ENCODE data around the gene IGSF3.
"Not testable (repeated sequence)": the region's sequence is repeated elsewhere in the genome, so short reads cannot be mapped to it uniquely, and the experiment has no call there.

The IGSF3 gene

DNA sequence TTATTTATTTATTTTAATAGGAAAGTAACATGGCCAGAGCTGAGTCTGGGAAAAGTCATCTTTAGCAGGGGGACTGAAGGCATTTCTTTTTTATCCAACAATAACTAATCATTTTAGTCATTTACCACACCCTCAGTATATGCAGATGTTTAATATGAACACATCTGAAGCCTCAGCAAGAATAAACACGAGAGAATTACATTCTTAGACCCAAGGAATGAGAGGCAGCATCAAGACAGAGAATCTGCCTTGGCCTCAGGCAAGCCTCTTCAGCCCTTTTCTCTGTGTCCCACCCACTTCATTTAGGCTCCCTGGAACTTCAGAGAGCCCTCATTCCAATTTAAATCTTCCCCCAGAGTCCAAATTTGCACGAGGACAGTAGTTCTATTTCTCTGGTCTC lies 17.0 kb upstream of the IGSF3 start:
- DNase-seq = no peak

DNA sequence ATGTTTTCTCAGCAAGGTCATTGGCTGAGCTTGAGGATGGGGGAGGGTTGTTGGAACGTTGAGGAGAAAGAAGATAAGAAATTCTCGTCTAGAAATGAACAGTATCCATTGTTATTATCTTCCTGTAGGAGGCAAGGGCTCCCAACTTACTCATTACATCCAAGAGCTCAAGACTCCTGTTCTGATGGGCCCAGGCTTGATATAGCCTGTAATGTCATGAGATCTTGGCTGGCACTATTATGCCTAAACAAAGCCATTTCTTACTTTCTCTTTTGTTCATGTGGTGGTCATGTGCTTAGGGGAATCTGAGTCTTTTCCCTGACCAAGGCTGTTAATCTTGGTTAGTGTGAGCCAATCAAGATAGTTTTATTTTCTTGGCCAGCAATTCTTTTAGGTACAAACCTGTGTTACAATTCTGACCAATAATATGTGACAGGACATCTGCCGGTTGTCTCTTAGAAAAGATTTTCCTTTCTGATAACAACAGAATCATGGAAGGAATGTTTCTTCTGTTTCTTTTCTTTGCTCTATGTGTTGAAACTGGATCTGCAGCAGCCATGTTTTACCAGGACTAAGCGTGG lies 15.2 kb upstream of the IGSF3 start:
- no peak for DNase-seq

DNA sequence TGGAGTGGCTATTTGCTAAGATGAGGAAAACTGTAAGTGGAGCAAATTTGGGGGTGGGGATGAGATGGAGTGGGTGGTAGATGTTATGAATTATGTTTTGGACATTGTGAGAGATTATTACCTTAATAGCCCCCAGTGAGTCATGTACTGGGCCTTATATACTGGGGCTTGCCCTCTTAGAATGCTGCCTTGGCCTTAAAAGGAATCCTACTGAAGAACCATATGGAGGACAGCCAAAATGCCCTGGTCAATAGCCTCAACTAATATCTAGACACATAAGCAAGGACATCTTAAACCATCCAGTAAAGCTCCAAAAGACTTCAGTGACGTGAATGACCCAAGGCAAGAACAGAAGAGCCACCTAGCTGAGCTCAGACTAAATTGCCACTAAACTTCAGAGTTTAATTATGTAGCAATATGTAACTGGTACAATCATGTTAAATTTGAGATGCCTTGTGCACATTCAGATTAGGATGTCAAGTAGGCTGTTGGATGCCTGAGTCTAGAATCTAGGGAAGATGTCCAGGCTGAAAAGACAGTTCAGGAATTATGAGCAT lies 13.9 kb upstream of the IGSF3 start:
- no peak for DNase-seq

DNA sequence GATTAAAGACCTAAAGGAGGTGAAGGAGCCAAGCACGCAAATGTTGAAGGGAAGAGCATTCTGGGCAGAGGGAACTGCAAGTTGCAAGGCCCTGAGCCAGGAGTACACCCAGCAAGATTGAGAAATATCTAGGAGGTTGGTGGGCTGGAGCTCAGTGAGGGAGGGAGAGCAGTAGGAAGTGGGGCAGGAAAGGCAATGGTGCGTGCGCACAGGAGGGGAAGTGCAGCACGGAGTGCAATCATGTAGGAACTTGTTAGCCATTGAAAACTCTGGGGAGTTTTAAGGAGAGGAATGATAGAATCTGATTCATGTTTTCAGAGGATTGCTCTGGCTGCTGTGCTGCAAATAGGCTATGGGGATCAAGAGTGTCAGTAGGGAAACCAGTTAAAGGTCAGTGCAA lies 13.2 kb upstream of the IGSF3 start:
- DNase-seq = no peak

DNA sequence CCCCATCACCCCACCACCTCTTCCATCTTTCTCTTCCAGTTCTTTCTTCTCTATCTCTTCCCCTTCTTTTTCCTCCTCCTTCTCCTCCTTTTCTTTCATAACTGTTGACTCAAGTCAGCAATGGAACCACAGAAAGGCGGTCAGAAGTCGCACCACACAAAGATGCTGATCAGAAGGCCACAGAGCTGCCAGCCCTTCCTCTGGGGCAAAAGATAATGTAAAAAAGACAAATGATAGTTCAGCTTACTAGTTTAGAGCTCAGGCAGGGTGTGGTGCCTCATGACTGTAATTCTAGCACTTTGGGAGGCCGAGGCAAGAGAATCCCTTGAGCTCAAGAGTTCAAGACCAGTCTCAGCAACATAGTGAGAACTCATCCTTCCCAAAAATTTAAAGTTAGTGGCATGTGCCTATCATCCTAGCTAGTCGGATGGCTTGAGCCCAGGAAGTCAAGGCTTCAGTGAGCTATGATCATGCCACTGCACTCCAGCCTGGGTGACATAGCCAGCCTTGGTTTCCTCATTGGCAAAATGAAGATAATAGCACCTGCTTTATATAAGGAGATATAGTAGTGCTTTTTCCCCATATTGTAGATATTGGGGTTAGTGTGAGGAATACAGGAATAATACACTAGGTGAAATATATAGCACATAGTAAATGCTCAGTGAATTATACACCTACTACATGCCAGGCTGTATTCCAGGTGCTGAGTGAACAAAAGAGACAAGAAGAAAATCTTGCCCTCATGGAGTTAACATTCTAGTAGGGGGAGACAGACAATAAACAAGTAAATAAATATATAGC lies 12.5 kb upstream of the IGSF3 start:
- no peak for DNase-seq

DNA sequence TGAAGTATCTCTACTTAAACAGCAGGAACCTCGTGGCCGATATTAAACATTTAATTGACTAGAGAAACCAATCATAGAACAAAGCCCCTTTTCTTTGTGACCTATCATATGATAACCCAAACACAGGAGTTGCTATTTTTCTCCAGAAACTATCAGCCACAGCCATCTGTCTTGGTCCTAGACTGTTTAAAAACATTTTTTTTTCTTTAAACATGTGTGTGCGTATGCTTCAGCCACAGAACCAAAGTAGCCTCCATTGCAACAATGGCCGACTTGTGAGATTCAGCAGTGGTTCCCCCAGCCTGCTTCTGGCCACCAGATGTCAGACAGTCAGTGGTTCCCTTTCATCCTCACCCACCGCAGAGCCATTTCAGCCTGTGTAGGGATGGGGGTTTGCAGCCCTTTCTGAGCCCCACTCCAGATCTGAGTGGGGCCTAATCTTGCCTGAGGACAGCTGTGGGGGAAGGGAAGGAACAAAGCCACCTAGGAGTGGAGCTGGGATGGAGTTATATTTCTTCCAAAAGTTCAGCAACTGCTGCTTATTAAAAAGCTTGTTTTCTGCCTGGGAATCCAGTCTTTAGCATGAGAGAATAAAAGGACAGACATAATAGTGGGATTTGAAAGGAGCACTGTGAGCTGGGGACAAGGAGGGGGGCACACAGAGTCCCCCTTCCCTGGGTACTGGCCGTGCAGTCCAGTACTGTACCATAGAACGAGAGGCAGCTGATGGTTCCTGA lies 11.7 kb upstream of the IGSF3 start:
- DNase-seq = no peak

DNA sequence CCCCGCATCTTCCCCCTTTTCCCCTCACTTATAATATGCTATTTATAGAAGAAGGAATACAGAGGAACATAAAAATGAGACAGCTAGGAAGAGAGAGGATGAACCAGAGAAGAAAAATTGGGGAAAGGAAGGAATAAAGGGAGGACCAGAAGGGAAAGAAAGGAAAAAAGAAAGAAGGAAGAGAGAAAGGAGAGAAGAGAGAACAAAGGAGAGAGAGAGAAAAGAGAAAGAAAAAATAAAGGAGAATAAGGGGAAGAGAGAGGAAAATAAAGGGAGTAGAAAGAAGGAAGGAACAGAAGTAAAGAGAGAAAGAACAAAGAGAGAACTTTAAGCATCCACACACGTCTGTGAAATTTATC lies 11.2 kb upstream of the IGSF3 start:
- no peak for DNase-seq

DNA sequence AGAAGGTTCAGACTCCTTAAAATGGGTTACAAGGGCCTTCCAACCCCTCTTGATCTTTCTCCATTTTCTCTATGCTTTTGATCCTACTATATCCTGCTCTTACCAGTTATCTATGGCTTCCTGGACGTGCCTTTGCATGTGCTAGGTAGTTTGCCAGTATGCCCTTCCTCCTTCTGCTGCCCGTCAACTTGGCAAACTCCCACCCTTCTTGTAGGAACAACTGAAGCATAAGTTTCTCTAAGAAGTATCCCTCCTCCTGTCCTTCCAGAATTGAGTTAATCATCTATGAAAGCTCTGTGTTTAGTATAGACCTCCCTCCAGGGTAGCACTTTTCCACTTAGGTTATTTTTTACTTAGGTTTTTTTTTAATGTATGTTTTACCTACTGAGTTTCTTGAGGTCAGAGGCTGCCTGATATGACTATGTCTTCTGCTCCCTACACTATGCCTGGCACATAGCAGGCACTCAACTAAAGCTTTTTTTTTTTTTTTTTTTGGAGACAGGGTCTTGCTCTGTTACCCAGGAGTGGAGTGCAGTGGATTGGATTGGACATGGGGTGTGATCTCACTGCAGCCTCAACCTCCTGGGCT lies 10.0 kb upstream of the IGSF3 start:
- DNase-seq = no peak

DNA sequence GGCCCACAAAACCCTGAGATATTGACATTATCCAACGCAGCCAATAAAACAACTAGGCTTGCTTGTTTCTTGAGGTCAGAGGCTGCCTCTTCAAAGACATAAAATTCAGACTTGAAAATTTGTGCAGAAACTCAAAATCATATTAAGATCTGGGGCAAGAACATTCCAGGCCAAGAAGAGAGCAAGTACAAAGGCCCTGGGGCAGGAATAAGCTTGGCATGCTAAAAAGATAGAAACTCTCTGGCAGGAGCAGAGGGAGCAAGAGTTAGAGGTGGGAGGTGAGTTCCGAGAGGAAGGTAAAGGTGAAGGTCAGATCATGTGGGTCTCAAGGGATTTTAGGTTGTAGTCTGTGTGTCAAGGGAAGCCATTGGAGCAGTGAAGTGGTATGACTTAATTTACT lies 8.8 kb upstream of the IGSF3 start:
- DNase-seq = no peak

DNA sequence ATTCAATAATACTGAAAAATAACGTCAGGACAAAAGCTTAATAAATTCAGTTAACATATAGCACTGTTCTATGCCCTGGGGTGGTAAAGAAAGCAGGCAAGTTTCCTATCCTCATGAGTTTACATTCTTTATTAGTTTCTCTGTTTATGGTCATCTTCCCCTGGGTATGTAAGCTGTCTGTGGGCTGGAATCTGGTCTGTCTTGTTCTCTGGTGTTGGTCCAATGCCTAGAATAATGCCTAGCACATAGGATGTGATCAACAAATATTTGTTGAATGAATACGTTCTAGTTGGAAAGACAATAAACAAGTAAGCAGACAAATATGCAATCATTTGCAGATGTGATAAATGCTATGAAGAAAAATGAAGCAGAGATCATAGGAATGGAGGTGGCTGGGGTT lies 7.2 kb upstream of the IGSF3 start:
- no peak for DNase-seq

DNA sequence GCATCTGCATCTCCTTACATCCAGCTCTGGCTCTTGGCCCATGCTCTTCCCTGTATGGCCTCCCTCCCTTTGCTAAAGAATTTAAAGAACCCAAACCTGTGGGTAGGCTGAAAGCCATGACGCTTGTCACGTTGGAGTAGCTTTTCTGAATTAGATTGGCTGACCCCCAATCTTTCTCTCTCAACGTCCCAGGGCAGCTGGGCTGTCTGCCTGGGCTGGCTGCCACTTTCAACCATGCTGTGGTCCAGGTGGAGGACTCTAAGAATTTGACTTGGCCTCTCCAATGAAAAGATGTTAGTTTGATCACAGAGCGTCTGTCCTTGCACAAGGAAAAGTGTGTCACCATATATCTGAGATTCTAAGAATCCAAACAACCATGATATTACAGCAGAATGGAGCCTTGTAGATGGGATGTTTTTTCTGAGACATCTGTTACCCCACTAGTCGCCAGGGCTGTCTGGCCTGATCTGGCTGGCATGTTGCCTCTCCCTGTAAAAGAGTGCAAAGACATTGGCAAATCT lies 6.5 kb upstream of the IGSF3 start:
- DNase-seq = no peak

DNA sequence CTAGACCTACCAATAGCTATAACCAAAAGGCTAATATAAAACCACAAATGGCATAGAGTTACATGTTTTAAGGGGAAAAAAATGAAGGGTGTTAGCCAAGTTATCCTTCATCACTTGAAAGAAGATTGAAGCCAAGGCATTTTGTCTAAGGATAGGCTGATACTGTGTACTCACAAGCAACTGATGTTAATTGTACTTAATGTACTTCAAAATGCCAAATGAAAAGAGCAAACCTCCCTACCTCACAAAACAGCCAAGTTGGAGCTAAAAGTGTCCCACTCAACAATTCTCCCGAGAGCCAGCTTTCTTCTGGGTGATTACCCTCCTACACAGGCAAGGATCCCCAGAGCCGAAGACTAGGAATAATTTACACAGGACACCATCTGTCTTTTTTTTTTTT lies 4.4 kb upstream of the IGSF3 start:
- DNase-seq = no peak

DNA sequence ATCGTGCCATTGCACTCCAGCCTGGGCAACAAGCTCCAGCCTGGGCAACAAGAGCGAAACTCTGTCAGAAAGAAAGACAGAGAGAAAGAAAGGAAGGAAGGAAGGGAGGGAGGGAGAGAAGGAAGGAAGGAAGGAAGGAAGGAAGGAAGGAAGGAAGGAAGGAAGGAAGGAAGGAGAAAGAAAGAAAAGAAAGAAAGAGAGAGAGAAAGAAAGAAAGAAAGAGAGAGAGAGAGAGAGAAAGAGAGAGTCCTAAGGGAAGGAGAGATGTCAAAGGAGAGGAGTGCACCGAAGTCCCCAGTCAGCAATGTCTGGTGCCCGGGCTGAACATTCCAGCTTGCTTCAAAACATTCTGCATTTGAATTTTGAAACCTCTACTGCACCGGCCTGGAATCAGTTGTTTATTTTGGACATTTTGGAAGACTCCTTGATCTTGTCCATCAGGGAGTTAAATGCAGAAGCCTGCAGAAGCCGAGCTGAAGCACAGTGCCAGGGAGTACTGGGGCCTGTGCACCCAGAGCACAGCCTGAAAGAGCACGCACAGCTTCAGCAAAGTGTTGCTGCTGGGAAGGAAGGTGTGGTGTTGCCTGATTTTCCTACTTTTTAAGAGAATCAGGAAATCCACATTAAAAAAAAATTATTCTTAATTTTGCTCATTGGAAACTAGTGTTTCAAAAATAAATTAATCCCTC lies 3.7 kb upstream of the IGSF3 start:
- DNase-seq = no peak

DNA sequence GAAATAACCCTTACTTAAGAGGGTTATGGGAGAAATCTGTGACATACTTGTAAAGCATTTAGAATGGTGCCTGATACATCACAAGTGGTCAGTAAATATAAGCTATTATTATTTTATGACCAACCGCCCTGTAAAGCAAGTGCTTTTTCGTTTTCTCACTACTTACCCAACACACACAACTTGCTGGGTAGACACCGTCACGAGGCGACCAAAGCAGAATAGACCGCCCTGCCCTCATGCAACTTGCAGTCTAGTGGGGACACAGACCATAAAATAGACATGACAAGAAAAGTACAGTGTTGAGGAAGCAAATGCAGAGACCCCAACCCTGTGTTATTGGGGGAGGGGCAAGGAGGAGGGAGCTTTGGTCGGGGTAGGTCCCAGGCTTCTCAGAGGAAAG lies 744 bp upstream of the IGSF3 start:
- DNase-seq = no peak

DNA sequence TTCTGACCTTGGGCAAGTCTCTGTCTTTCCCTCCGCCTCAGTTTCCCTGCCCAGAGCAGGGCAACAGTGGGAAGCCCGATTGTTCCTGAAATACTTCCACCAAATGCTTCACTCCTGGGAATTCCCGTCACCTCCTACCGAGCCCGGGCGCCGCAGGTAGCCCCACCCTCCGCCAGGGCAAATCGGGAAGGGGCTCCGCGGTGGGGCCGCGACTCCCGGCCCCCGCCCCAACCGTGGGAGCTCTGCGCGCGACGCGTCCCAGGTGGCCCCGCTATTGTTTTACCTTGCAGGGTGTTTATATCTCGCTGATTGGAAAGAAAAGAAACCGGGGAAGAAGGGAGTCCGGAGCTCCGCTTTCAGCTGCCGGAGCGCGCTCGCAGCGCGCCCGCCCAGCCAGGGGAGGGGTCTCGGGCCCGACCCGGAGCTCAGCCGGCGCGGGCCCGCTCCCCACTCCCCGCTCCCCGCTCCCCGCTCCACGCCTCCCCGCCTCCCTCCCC lies 407 bp downstream of the IGSF3 start:
- DNase-seq = peak in 1 of 2 experiments; percentile 26

DNA sequence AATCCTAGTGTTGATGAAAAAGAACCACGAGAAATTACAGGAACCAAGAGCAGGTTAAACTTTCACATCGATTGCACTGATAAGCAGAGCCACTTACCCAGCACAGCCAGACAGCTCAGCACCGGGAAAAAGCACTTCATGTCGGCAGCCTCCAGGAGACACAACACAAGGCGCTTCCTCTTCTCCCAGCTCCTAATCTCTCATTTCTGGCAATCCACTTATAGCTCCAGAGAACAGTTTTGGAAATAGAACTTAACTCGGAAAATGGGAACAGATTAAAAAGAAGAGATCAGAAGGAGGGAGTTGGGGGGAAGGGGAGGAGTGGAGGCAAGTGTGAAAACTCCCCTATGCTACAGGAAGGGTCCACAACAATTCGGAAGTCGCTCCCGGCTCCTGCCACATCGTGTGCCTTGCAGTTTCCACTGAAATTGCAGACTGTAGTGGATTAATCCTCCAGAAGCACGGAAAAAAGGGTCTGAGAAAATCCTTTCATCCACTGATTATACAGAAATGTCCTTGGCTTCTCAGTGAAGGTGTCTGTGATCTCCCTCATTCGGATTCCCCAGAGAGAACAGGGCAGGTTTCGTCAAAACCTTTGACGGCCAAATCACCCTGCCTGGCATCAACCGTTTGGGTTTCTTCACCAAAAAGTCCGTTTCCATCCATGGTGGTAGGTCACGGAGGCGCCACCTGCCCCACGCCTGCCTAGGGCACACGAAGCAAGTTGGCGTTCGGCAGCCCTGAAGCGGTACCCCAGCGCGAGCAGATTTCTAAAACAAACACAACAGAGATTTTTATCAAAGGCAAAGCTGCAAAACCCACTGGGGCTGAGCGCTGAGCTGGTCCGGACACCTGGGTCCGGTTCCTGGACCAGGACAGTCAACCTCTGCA lies 1.1 kb downstream of the IGSF3 start:
- DNase-seq = peak; percentile 25 to 39

DNA sequence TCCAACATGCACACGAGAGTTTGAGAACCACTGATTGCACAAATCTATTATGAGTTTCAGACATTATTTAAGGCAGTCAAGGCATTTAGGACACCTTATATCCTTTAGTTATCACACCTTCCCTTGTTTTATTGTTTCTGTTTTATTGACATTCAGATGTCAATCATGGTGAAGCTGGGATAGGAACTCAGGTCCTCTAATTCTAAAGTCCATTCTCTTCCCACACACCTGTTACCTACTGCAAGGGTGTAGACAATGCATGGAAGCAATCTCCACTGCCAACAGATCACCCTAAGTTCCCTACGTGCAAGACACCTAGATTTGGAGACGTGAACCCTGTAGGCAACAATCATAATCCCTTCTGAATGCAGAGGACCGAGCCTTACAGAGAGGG lies 2.6 kb downstream of the IGSF3 start:
- no peak for DNase-seq

DNA sequence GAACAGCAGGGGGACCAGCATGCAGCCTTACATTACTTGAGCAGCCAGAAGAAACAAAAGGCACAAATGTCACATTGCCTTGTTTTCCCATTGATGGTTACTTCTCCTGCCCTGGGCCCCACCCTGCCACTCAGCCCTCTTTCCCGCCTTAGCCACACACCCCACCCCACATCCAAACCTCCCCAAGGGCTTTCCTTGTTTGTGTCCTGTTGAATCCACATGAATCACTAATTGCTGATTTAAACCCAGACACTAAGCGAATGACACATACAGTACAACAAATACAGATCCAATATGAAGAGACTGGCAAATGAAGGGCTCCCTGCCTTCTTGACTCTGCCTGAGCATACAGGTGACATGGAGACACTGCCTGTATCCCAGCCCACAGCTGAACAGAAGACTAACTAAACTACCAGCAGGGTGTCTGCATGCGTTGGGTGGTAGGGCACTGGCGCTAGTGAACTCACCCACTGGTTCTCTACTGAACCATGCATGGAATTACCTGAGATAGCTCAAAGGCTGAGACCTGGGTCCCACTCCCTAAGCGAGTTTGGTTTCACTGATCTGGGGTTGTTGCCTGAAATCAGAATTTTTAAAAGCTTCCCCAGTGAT lies 3.1 kb downstream of the IGSF3 start:
- no peak for DNase-seq

DNA sequence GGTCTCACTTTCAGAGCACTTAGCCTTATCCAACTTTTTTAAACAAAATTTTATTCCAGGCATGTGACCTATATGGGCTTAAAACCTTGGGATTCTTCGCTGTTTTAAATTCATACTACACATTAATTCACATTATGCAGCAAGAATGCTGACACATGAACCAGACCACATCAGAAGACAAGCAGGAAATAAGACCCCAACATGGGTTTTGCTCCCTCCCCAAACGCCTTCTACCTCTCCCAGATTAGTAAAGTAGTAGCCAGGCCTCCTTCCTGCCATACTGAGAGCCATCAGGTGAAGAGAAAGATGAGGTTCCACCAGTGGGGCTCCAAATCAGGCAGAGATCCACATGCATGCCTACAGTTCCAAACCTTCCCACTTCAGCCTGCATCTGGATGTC lies 3.7 kb downstream of the IGSF3 start:
- no peak for DNase-seq

DNA sequence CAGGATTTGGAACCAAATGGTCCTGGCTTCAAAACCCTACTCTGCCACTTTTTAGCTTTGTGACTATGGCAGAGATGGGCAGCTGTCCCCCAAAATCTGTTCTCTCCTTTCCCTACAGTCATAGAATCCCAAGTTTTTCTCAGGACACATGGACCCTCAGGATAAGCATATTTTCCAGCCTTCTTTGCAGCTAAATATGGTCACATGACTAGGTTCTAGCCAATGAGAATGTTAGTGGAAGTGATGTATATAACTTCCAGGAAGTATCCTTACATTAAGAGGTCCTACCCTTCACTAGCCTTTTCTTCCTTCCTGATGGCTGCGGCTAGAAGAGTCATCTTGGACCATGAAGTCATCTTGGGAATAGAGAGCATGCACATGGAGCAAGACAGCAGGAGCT lies 5.9 kb downstream of the IGSF3 start:
- no peak for DNase-seq

DNA sequence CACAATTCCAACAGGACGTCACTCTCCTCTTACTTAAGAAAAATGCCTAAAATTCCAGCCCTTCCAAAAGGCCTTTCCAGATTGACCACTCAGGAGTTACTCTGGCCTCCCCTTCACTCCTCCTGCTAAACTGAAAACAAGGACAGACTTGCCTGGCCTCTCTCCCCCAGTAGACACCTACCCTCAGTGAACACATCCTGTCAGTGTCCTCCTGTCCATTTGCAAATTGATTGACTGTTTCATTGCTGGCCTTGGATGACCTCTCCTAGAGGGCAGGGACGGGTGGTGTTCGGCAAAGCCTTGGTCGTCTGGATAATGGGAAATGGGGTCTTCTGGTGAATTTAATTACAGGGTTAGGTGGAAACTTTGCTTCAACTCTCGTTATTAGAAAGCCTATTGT lies 8.9 kb downstream of the IGSF3 start:
- DNase-seq = not testable (repeated sequence)

Measured in activated T-cell treated with anti-CD3 and anti-CD28 coated beads, Interleukin-2, amount 50 U/mL, for 48 hours (primary cell).